ENCODE results near the gene CEP72. TPM values are rescaled to one million over a fixed set of nuclear protein-coding genes. Genes with fewer than 3 reads are reported as not detected.

Gene CEP72
- polyA plus RNA-seq, 1 of the 3 experiments (the other 2 are of a cell fraction): 4.4 TPM

- H3K9me2 ChIP-seq: no peaks in the 10 kb centered on the region
- CTCF ChIA-PET: interaction anchor here (0.7 kb wide), 1 partner anchor 10 kb away, joined by 3 read pairs; no protein-coding TSS in a partner anchor
- no peak overlapping the region for H3K4me2 ChIP-seq
- no peak for DNase-seq
- POLR2A ChIA-PET: no interaction called here
- H3K4me3 ChIP-seq (ENCODE audit: low read depth in 2 of 2, low read length in 1 of 2): no peak overlapping the region
- H2AFZ ChIP-seq (ENCODE audit: low read depth): no peak overlapping the region
- no peaks in the 10 kb centered on the region for H3F3A ChIP-seq (replicated peaks; ENCODE audit: insufficient read depth)
- no peaks in the 10 kb centered on the region; the same call in 1 of the 2 replicates for H3K9me3 ChIP-seq
- H3K36me3 ChIP-seq (replicated peaks in 1 of 2; ENCODE audit: control insufficient read depth in 1 of 2, insufficient read depth in 2 of 2, low read length in 1 of 2): peaks cover 0 to 10% of the 10 kb centered on the region in 2 experiments
- 79% methylated on average over 13 of the region's 13 CpGs for WGBS (ENCODE audit: low lambda C conversion rate)
- H3K9ac ChIP-seq: no peak overlapping the region
- peaks cover 51% of the 10 kb centered on the region for H3K79me2 ChIP-seq (ENCODE audit: insufficient read depth)
- H3K27ac ChIP-seq (ENCODE audit: low read depth in 2 of 2, low read length in 1 of 2): no peak overlapping the region
- TF ChIP-seq RCOR1 (IDR thresholded peaks at IDR 0.05; ENCODE audit: low read length) (no peak), TCF12 (IDR thresholded peaks at IDR 0.05) (no peak), FOXM1 (IDR thresholded peaks at IDR 0.05; ENCODE audit: low read depth) (no peak)
- H4K20me1 ChIP-seq (ENCODE audit: insufficient read depth): no peaks in the 10 kb centered on the region
- H3K4me1 ChIP-seq (ENCODE audit: control insufficient read depth in 1 of 2, insufficient read depth in 2 of 2, low read depth in 1 of 2, low read length in 1 of 2): peaks cover 0 to 4% of the 10 kb centered on the region in 2 experiments; a peak in 1 of 4 replicates
- no peaks in the 10 kb centered on the region for H3K27me3 ChIP-seq (ENCODE audit: insufficient read depth)
Observed at GRCh38 chr5:616484-617039, 4.4 kb downstream of the CEP72 start.

DNA sequence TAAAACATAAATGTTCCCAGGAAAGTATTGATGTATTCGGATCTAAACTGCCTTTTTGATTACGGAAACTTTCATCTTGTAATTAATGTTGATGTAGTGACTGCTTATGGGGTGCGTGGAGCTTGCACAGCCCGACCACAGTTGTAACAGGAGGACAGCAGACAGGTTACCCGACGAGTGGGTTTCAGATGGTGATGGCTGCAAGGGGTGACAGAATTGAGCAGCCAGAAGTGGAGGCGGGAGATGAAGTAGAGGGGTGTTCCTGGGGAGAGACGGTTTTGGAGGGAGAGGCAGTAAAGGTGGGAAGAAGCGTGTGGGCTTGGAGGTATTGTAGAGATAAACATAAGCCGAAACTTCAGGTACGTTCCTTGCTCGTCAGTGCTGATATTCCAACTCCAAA lies 5.8 kb downstream of the CEP72 start:
- Histone ChIP-seq H3K9me3 (no peaks in the 10 kb centered on the region; the same call in 1 of the 2 replicates), H2AFZ (ENCODE audit: low read depth) (no peak overlapping the region), H3K27ac (ENCODE audit: low read depth in 2 of 2, low read length in 1 of 2) (no peak overlapping the region), H3K36me3 (replicated peaks in 1 of 2; ENCODE audit: control insufficient read depth in 1 of 2, insufficient read depth in 2 of 2, low read length in 1 of 2) (peaks cover 0 to 10% of the 10 kb centered on the region in 2 experiments), H3K4me1 (ENCODE audit: control insufficient read depth in 1 of 2, insufficient read depth in 2 of 2, low read depth in 1 of 2, low read length in 1 of 2) (peaks cover 0 to 2% of the 10 kb centered on the region in 2 experiments; a peak in 1 of 4 replicates), H3K9ac (no peak overlapping the region), H3K27me3 (ENCODE audit: insufficient read depth) (no peaks in the 10 kb centered on the region), H4K20me1 (ENCODE audit: insufficient read depth) (no peaks in the 10 kb centered on the region), H3K79me2 (ENCODE audit: insufficient read depth) (peaks cover 46% of the 10 kb centered on the region), H3K4me2 (no peak overlapping the region), H3K4me3 (ENCODE audit: low read depth in 2 of 2, low read length in 1 of 2) (no peak overlapping the region), H3K9me2 (no peaks in the 10 kb centered on the region), H3F3A (replicated peaks; ENCODE audit: insufficient read depth) (no peaks in the 10 kb centered on the region)
- no peak for DNase-seq
- TF ChIP-seq, protein P1, sequence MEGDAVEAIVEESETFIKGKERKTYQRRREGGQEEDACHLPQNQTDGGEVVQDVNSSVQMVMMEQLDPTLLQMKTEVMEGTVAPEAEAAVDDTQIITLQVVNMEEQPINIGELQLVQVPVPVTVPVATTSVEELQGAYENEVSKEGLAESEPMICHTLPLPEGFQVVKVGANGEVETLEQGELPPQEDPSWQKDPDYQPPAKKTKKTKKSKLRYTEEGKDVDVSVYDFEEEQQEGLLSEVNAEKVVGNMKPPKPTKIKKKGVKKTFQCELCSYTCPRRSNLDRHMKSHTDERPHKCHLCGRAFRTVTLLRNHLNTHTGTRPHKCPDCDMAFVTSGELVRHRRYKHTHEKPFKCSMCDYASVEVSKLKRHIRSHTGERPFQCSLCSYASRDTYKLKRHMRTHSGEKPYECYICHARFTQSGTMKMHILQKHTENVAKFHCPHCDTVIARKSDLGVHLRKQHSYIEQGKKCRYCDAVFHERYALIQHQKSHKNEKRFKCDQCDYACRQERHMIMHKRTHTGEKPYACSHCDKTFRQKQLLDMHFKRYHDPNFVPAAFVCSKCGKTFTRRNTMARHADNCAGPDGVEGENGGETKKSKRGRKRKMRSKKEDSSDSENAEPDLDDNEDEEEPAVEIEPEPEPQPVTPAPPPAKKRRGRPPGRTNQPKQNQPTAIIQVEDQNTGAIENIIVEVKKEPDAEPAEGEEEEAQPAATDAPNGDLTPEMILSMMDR (IDR thresholded peaks at IDR 0.05): no peak
- TF ChIP-seq RCOR1 (IDR thresholded peaks at IDR 0.05; ENCODE audit: low read length): no peak
- no peak for TF ChIP-seq TEAD4 (IDR thresholded peaks at IDR 0.05; ENCODE audit: borderline replicate concordance, insufficient read depth)
- TF ChIP-seq ZBTB33 (IDR thresholded peaks at IDR 0.05; ENCODE audit: borderline replicate concordance, low read depth): no peak
- TF ChIP-seq EZH2phosphoT487 (IDR thresholded peaks at IDR 0.05; ENCODE audit: borderline replicate concordance, low read depth): no peak
- TF ChIP-seq, protein P2, sequence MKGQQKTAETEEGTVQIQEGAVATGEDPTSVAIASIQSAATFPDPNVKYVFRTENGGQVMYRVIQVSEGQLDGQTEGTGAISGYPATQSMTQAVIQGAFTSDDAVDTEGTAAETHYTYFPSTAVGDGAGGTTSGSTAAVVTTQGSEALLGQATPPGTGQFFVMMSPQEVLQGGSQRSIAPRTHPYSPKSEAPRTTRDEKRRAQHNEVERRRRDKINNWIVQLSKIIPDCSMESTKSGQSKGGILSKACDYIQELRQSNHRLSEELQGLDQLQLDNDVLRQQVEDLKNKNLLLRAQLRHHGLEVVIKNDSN (IDR thresholded peaks at IDR 0.05; ENCODE audit: borderline replicate concordance, low read depth): no peak
- no peak for TF ChIP-seq YY1 (IDR thresholded peaks at IDR 0.05; ENCODE audit: low read depth)
- no peak for TF ChIP-seq MEF2A (IDR thresholded peaks at IDR 0.05; ENCODE audit: borderline replicate concordance, low read depth)
- no peak for TF ChIP-seq MAX (IDR thresholded peaks at IDR 0.05; ENCODE audit: low read depth)
- TF ChIP-seq ELF1 (IDR thresholded peaks at IDR 0.05): no peak
- no peak for TF ChIP-seq RAD21 (IDR thresholded peaks at IDR 0.05; ENCODE audit: low read length)
- no peak for TF ChIP-seq FOXJ3 (CRISPR knock-in tag; IDR thresholded peaks at IDR 0.05)
- TF ChIP-seq JUND (IDR thresholded peaks at IDR 0.05): no peak
- TF ChIP-seq MXI1 (IDR thresholded peaks at IDR 0.05; ENCODE audit: low read depth, low read length): no peak
- TF ChIP-seq POLR2AphosphoS5 (IDR thresholded peaks at IDR 0.05; ENCODE audit: low read depth, low read length): no peak
- no peak for TF ChIP-seq FOXM1 (IDR thresholded peaks at IDR 0.05; ENCODE audit: low read depth)
- TF ChIP-seq NRF1 (IDR thresholded peaks at IDR 0.05; ENCODE audit: low read depth, low read length): no peak
- ChIA-PET POLR2A (no interaction called here), CTCF (no interaction called here)
- 96% methylated on average over 12 of the region's 12 CpGs for WGBS (ENCODE audit: low lambda C conversion rate)

All from SK-N-SH (cell line).